ENCODE data around the gene ATF6.

The ATF6 gene, protein sequence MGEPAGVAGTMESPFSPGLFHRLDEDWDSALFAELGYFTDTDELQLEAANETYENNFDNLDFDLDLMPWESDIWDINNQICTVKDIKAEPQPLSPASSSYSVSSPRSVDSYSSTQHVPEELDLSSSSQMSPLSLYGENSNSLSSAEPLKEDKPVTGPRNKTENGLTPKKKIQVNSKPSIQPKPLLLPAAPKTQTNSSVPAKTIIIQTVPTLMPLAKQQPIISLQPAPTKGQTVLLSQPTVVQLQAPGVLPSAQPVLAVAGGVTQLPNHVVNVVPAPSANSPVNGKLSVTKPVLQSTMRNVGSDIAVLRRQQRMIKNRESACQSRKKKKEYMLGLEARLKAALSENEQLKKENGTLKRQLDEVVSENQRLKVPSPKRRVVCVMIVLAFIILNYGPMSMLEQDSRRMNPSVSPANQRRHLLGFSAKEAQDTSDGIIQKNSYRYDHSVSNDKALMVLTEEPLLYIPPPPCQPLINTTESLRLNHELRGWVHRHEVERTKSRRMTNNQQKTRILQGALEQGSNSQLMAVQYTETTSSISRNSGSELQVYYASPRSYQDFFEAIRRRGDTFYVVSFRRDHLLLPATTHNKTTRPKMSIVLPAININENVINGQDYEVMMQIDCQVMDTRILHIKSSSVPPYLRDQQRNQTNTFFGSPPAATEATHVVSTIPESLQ

DNA sequence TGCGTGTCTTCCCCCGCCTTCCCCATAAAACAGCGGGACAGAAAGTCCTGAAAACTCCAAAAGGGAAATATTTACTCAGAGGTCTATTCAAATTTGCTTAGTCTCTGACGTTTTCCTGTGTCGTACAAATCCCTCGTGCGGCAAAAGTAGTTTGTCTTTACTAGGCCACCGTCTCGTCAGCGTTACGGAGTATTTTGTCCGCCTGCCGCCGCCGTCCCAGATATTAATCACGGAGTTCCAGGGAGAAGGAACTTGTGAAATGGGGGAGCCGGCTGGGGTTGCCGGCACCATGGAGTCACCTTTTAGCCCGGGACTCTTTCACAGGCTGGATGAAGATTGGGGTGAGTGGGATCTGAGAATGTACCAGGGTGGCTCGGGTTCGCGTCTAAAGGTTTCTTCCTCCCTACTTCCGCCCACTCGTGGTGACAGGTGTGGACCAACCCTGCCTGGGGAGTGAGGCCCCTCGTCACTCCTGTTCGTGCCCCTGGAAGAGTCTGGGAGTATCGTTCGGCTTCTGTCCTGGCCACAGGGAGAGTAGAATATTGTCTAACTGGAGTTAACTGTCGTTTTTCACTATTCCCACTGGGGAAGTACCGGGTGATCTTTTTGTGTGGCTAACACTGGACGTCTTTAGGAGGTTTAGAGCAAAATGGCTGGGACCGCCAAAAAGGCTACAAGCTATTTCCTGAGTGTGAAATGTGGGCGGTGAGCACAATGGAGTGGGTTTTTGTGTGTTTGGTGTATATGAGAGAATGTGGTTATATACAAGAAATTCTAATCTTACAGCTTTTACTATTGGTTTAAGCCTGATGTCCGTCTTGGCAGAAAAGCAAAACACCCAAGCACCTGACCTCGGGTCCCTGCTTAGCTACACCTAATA, at the start of gene ATF6:
ATF6 (plus strand) TSS at position 219 of the 880 bp plus-strand sequence; CDS start at position 260, 41 bp downstream.
- DNase-seq (ENCODE audit: low spot score), result peak; percentile 73
- TF ChIP-seq, protein P1, sequence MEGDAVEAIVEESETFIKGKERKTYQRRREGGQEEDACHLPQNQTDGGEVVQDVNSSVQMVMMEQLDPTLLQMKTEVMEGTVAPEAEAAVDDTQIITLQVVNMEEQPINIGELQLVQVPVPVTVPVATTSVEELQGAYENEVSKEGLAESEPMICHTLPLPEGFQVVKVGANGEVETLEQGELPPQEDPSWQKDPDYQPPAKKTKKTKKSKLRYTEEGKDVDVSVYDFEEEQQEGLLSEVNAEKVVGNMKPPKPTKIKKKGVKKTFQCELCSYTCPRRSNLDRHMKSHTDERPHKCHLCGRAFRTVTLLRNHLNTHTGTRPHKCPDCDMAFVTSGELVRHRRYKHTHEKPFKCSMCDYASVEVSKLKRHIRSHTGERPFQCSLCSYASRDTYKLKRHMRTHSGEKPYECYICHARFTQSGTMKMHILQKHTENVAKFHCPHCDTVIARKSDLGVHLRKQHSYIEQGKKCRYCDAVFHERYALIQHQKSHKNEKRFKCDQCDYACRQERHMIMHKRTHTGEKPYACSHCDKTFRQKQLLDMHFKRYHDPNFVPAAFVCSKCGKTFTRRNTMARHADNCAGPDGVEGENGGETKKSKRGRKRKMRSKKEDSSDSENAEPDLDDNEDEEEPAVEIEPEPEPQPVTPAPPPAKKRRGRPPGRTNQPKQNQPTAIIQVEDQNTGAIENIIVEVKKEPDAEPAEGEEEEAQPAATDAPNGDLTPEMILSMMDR (IDR thresholded peaks at IDR 0.05; ENCODE audit: extremely low read depth, missing control alignments), result no peak

DNA sequence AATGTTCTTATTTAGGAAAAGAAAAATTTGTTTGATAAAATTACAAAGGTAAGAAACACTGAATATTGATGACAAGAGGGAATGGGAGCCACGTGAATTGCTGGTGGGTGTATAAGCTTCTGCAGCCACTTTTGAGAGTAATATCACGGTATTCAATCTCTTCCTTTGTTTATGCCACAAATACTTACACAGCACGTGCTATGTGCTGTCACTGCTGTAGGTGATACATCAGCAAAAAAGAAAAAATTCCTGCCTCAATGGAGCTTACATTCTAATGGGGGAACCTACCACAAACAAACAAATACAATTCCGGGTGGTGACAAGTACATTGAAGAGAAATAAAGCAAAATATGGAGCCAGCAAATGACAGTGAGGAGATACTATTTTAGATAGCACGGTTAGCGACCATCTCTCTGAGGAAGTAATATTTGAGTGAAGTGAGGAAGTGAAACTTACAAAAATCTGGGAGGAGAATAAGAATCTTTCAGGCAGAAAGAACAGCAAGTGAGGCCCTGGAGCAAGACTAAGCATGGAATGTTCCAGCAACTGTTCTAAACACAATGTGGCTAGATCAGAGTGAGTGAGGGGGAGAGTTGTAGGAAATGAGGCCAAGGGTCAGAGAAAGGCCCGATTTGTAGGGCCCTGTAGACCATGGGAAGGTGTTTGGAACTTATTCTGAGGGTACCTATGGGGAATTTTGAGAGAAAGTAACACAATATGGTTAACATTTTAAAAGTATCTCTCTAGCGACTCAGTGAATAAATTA, 47.4 kb upstream of the ATF6 start:
- TF ChIP-seq, protein P1 (IDR thresholded peaks at IDR 0.05; ENCODE audit: extremely low read depth, missing control alignments), result no peak

DNA sequence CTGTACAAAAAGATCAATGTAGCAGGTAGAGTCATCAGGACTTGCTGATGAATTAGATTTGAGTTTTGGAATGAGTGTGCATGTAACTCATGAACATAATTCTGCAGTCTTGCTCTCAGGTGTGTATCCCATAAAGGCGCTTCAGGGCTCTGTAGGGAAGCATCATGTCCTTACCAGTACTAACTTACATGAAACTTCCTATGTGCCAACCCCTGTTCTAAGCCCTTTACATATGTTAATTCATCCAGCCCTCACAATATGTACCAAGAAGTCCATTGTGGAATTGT, 46.9 kb upstream of the ATF6 start:
- TF ChIP-seq, protein P1 (IDR thresholded peaks at IDR 0.05; ENCODE audit: extremely low read depth, missing control alignments), result no peak
- DNase-seq (ENCODE audit: low spot score), result no peak

More for the DNA sequence above, 47.4 kb upstream of the ATF6 start:
- DNase-seq (ENCODE audit: low spot score), result no peak

DNA sequence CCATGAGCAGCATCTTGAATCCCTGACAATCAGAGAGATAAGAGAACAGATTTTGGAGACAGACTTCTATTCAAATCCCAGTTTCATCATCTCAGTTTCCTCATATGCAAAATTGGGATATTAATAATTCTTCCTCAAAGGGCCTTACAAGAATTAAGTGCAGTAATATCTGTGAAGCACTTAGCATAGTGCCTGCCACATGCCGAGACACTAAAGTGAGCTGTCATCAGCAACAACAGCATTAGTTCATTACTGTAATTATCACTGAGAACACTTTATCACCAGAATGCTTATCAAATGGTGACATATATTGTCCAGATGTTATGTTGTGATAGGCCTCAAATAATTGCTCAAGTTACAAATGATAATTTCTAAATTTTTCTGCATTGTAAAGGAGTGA, 45.7 kb upstream of the ATF6 start:
- no peak for DNase-seq (ENCODE audit: low spot score)
- TF ChIP-seq, protein P1 (IDR thresholded peaks at IDR 0.05; ENCODE audit: extremely low read depth, missing control alignments), result no peak

DNA sequence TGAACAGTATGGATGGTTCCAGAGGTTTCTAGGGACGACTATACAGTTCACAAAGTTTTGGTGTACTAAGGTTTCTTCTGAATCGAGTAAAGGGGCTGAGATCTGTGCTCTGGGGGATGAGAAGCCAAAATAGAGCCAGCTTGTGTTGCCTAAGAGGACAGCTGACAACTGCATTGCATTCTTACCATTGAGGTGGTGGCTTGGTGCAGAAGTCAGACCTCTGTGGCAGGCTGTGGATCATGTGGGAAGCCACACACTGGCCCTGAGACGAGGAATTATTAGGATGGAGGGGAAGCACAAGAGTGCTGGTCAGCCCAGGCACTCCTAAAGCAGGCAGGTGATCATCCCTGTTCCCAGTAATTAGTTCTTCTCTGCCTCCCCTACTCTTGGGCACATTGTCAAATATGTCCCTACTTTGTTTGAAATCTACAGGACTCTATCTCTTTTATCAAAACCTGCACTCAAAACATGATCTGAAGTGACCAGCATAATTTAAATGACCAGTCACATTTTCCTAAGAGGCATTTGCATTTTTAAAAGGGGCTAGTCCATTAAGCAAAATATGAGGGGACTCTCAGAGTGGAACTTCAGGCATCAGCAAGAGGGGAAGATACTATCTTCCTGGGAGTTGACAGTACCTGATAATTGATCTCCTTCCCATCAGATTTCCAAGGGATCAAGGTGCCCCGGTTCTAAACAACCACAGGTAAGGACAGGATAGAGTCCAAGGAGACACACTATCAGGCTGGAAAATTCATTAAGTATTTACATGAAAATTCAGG, 45.0 kb upstream of the ATF6 start, which contains the start of gene FCRLB:
FCRLB (plus strand) TSS at position 589 of the 782 bp plus-strand sequence. CDS start 1,129 bp downstream, outside the sequence.
- TF ChIP-seq, protein P1 (IDR thresholded peaks at IDR 0.05; ENCODE audit: extremely low read depth, missing control alignments), result no peak
- no peak for DNase-seq (ENCODE audit: low spot score)

DNA sequence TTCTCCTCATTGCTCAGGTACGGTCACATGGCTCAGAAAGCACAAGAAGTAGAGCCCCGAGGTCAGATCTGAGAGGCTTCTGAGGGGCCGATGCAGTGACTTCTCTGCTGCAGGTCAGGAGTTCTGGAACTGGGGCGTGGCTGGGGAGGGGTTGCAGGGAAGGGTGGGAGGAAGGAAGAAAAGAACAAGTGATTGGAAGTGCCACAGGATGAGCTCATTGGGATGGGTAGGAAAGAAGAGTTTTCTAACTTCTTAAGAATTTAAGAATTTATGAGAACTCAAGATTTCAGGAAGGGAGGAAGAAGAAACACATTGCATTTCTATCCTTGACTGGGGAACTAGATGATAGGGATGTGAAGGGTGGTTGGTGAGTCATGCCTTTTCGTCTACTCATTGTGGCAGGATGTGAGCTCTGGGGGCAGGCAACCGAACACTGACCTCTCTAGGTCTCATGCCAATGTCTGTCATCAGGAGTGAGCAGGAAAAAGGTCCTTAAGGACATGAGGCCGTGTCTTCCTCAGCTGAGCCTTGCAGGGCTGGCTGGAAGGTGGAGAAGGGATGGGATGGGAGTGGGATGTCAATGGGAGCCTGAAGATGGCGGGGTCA, 44.3 kb upstream of the ATF6 start:
- TF ChIP-seq, protein P1 (IDR thresholded peaks at IDR 0.05; ENCODE audit: extremely low read depth, missing control alignments), result no peak
- DNase-seq (ENCODE audit: low spot score), result no peak

All from GM20000 (cell line).